ENCODE measurements around the gene SCN1B.

Gene SCN1B

GRCh38 chr19:35055715-35056179 lies 25.5 kb downstream of the SCN1B start (continued):
- TF ChIP-seq HIC1 (tag by site-specific recombination; IDR thresholded peaks at IDR 0.05) (no peak), ZNF544 (tag by site-specific recombination; IDR thresholded peaks at IDR 0.05) (no peak), ZSCAN5A (tag by site-specific recombination; IDR thresholded peaks at IDR 0.05) (no peak), ZNF645 (tag by site-specific recombination; IDR thresholded peaks at IDR 0.05) (peak; percentile 67; the same call in 1 of the 2 replicates), ZNF302 (tag by site-specific recombination; IDR thresholded peaks at IDR 0.05; ENCODE audit: low read depth) (no peak), ZNF548 (tag by site-specific recombination; IDR thresholded peaks at IDR 0.05) (no peak), ZNF148 (tag by site-specific recombination; IDR thresholded peaks at IDR 0.05; ENCODE audit: borderline replicate concordance) (no peak), ZNF157 (tag by site-specific recombination; IDR thresholded peaks at IDR 0.05) (no peak), GFI1B (tag by site-specific recombination; IDR thresholded peaks at IDR 0.05) (no peak), SCRT1 (tag by site-specific recombination; IDR thresholded peaks at IDR 0.05; ENCODE audit: borderline replicate concordance) (no peak), PATZ1 (tag by site-specific recombination; IDR thresholded peaks at IDR 0.05) (peak; percentile 76), HOXC10 (CRISPR knock-in tag; IDR thresholded peaks at IDR 0.05) (no peak), ZNF514 (tag by site-specific recombination; IDR thresholded peaks at IDR 0.05) (no peak), ATF2 (tag by site-specific recombination; IDR thresholded peaks at IDR 0.05; ENCODE audit: low read depth) (no peak), OVOL3 (tag by site-specific recombination; IDR thresholded peaks at IDR 0.05) (no peak), KLF17 (tag by site-specific recombination; IDR thresholded peaks at IDR 0.05) (peak; percentile 58; the same call in 1 of the 2 replicates), SP3 (tag by site-specific recombination; IDR thresholded peaks at IDR 0.05) (no peak), HOXD13 (CRISPR knock-in tag; IDR thresholded peaks at IDR 0.05; ENCODE audit: borderline replicate concordance) (no peak), ZNF791 (tag by site-specific recombination; IDR thresholded peaks at IDR 0.05) (no peak), ZNF202 (tag by site-specific recombination; IDR thresholded peaks at IDR 0.05; ENCODE audit: borderline replicate concordance) (no peak), ZNF585B (tag by site-specific recombination; IDR thresholded peaks at IDR 0.05) (no peak), CTCF (tag by site-specific recombination; IDR thresholded peaks at IDR 0.05) (peak; percentile 89), ZNF513 (tag by site-specific recombination; IDR thresholded peaks at IDR 0.05) (no peak), ZNF146 (tag by site-specific recombination; IDR thresholded peaks at IDR 0.05) (no peak; the same call in 1 of the 2 replicates), ZNF560 (tag by site-specific recombination; IDR thresholded peaks at IDR 0.05; ENCODE audit: borderline replicate concordance) (no peak)

All from HEK293 (cell line).